ENCODE results near the gene TEX13C. TPM values are rescaled to one million over a fixed set of nuclear protein-coding genes. Genes with fewer than 3 reads are reported as not detected.

The TEX13C gene
- not detected for total RNA-seq
- total RNA-seq (2013) = not detected

DNA sequence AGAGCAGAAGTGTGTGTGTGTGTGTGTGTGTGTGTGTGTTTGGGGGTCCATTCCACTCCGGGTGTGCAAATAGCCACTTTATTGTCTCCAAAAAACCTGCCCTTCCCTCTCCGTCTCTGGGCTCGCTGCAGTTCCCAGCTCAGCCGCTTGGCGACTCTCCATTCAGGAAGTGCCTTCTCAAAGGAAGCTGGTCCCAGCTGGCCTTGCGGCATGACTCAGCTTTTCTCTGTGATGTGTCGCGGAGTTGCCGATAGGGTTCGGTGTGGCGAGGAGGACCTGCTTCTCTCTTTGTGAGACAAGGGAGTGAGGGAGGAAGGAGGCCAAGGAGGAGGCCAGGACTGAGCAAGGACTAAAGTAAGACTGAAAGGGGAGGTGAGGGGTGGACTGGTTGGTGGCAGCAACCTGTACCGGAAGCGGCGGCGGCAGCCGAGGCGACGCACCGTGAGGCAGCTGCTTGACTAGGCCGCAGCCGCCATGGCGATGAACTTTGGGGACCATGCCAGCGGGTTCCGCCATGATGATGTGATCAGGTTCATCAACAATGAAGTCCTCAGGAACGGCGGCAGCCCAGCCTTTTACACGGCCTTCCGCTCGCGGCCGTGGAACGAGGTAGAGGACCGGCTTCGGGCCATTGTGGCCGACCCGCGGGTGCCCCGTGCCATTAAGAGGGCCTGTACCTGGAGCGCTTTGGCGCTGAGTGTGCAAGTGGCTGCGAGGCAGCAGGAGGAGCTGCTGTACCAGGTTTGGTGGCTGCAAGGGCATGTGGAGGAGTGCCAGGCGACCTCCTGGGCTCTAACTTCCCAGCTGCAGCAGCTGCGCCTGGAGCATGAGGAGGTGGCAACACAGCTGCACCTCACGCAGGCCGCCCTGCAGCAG lies at the start of gene TEX13C:
Gene TEX13C, plus strand, starts transcription at position 226 of the 876 bp plus-strand sequence. Its CDS starts 249 bp downstream, at position 475.
- no peak for DNase-seq
- Histone ChIP-seq H3K4me1 (ENCODE audit: control insufficient read depth, insufficient read depth, low read length) (no peaks in the 10 kb centered on the region), H3K27me3 (ENCODE audit: control insufficient read depth, insufficient read depth, low read length) (no peaks in the 10 kb centered on the region), H3K4me3 (ENCODE audit: low read length) (no peak within 1 kb of the TSS), H3K9me3 (ENCODE audit: control insufficient read depth, insufficient read depth, low read length) (no peaks in the 10 kb centered on the region), H3K36me3 (ENCODE audit: control insufficient read depth, insufficient read depth, low read length) (no peaks in the 10 kb centered on the region), H3K27ac (ENCODE audit: low read length) (no peak within 1 kb of the TSS)
- Mint-ChIP-seq H3K36me3 (no peaks in the 10 kb centered on the region), H3K4me1 (no peaks in the 10 kb centered on the region), H3K9me3 (no peaks in the 10 kb centered on the region), H3K27me3 (ENCODE audit: low read depth in 2 of 2) (peaks cover 3 to 7% of the 10 kb centered on the region in 2 donors), H3K4me3 (no peak within 1 kb of the TSS), H3K27ac (no peak within 1 kb of the TSS)
- intact Hi-C loops (cut with micrococcal nuclease) = no loop called here
- no peak for ATAC-seq
- TF ChIP-seq, protein P1, sequence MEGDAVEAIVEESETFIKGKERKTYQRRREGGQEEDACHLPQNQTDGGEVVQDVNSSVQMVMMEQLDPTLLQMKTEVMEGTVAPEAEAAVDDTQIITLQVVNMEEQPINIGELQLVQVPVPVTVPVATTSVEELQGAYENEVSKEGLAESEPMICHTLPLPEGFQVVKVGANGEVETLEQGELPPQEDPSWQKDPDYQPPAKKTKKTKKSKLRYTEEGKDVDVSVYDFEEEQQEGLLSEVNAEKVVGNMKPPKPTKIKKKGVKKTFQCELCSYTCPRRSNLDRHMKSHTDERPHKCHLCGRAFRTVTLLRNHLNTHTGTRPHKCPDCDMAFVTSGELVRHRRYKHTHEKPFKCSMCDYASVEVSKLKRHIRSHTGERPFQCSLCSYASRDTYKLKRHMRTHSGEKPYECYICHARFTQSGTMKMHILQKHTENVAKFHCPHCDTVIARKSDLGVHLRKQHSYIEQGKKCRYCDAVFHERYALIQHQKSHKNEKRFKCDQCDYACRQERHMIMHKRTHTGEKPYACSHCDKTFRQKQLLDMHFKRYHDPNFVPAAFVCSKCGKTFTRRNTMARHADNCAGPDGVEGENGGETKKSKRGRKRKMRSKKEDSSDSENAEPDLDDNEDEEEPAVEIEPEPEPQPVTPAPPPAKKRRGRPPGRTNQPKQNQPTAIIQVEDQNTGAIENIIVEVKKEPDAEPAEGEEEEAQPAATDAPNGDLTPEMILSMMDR (IDR thresholded peaks at IDR 0.05) = no peak
- 96% methylated on average over 44 of the region's 45 CpGs for WGBS (ENCODE audit: insufficient coverage)

DNA sequence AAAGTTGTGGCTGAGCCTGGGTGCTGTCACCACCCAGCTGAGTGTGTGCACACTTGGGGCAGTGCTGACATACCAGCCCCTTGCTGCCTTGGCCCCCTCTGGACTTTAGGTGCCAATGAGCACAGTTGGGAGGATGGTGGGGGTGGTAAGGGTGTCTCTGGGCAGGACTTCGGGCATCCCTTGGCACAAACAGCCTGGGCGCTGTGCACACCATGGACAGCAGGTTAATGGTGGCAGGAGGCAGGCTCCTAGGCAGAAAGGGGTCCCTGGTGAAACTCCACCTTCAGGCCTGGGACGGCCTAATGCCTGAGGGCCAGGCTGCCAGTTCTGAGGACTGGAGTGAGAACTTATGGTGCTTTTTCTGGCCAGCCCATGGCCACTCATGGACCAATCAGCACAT lies 32.4 kb upstream of the TEX13C start:
- Histone ChIP-seq H3K9me3 (ENCODE audit: control insufficient read depth, insufficient read depth, low read length) (no peaks in the 10 kb centered on the region), H3K4me3 (ENCODE audit: low read length) (no peak overlapping the region), H3K4me1 (ENCODE audit: control insufficient read depth, insufficient read depth, low read length) (no peaks in the 10 kb centered on the region), H3K27me3 (ENCODE audit: control insufficient read depth, insufficient read depth, low read length) (no peaks in the 10 kb centered on the region), H3K36me3 (ENCODE audit: control insufficient read depth, insufficient read depth, low read length) (no peaks in the 10 kb centered on the region), H3K27ac (ENCODE audit: low read length) (no peak overlapping the region)
- 86% methylated on average over 3 of the region's 3 CpGs for WGBS (ENCODE audit: insufficient coverage)
- no peak overlapping the region for H3K27ac Mint-ChIP-seq
- no peaks in the 10 kb centered on the region for H3K4me1 Mint-ChIP-seq
- ATAC-seq = no peak
- intact Hi-C loops (cut with micrococcal nuclease) = no loop called here
- no peaks in the 10 kb centered on the region for H3K27me3 Mint-ChIP-seq (ENCODE audit: low read depth in 2 of 2)
- no peaks in the 10 kb centered on the region for H3K9me3 Mint-ChIP-seq
- no peak for DNase-seq
- H3K4me3 Mint-ChIP-seq = no peak overlapping the region
- no peaks in the 10 kb centered on the region for H3K36me3 Mint-ChIP-seq
- TF ChIP-seq, protein P1 (IDR thresholded peaks at IDR 0.05) = no peak

- no peaks in the 10 kb centered on the region for H3K27me3 Mint-ChIP-seq (ENCODE audit: low read depth in 2 of 2)
- no peak overlapping the region for H3K4me3 Mint-ChIP-seq
- no peak overlapping the region for H3K27ac Mint-ChIP-seq
- no peaks in the 10 kb centered on the region for H3K4me1 Mint-ChIP-seq
- DNase-seq = no peak
- intact Hi-C loops (cut with micrococcal nuclease) = no loop called here
- no peaks in the 10 kb centered on the region for H3K36me3 Mint-ChIP-seq
- ATAC-seq = no peak
- no peaks in the 10 kb centered on the region for H3K36me3 ChIP-seq (ENCODE audit: control insufficient read depth, insufficient read depth, low read length)
- TF ChIP-seq, protein P1 (IDR thresholded peaks at IDR 0.05) = no peak
- H3K9me3 Mint-ChIP-seq = no peaks in the 10 kb centered on the region
- no peaks in the 10 kb centered on the region for H3K9me3 ChIP-seq (ENCODE audit: control insufficient read depth, insufficient read depth, low read length)
- H3K4me1 ChIP-seq (ENCODE audit: control insufficient read depth, insufficient read depth, low read length) = no peaks in the 10 kb centered on the region
- WGBS (ENCODE audit: insufficient coverage) = 94% methylated on average over 4 of the region's 5 CpGs
- H3K4me3 ChIP-seq (ENCODE audit: low read length) = no peak overlapping the region
- H3K27ac ChIP-seq (ENCODE audit: low read length) = no peak overlapping the region
- H3K27me3 ChIP-seq (ENCODE audit: control insufficient read depth, insufficient read depth, low read length) = no peaks in the 10 kb centered on the region
These were observed 31.3 kb upstream of the TEX13C start for GRCh38 chrX:125288343-125288742.

Measured in natural killer cell (primary cell).